HG03135 (cell line): Measurements from ENCODE around the gene SART3.
"Not testable (repeated sequence)": the region's sequence is repeated elsewhere in the genome, so short reads cannot be mapped to it uniquely, and the experiment has no call there.

ENCODE experiments used
- ATAC-seq: cut with Tn5 transposase; IDR thresholded peaks from one replicate; pipeline ENCODE4 v1.9.1; 2021; ENCODE audit warnings: mild to moderate bottlenecking, moderate library complexity; ENCODE audit not compliant: unreplicated experiment

SART3 gene

DNA sequence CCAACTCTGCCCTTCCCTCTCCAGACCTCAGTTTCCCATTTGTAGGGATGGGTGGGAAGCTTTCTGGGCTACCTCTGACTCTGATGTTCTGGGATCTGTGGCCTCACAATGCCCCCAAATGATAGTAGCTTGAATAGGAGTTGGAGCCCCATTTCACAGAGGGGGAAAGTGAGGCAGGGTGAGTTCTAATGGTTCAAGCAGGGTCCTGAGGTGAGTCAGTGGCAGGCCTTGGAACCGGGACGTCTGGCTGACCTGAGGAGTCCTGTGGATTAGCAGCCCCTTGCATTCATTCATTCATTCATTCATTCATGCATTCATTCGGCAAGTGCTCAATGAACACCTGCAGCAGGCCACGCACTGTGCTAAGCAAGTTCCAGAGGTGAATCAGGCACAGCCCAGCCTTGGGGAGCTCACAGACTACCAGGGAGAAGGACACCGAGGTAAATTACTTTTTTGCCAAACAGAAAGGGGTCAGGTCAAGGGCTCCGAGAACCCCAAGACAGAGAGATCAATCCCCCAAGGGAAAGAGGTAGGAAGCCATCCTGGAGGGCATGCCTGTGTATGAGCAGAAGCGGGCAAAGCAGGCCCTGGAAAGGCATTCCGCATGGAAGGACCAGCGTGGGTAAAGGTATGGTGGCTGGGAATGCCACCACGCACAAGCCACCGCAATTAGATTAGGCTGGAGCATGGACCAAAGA is 37.7 kb upstream of the SART3 start:
- no peak for ATAC-seq

DNA sequence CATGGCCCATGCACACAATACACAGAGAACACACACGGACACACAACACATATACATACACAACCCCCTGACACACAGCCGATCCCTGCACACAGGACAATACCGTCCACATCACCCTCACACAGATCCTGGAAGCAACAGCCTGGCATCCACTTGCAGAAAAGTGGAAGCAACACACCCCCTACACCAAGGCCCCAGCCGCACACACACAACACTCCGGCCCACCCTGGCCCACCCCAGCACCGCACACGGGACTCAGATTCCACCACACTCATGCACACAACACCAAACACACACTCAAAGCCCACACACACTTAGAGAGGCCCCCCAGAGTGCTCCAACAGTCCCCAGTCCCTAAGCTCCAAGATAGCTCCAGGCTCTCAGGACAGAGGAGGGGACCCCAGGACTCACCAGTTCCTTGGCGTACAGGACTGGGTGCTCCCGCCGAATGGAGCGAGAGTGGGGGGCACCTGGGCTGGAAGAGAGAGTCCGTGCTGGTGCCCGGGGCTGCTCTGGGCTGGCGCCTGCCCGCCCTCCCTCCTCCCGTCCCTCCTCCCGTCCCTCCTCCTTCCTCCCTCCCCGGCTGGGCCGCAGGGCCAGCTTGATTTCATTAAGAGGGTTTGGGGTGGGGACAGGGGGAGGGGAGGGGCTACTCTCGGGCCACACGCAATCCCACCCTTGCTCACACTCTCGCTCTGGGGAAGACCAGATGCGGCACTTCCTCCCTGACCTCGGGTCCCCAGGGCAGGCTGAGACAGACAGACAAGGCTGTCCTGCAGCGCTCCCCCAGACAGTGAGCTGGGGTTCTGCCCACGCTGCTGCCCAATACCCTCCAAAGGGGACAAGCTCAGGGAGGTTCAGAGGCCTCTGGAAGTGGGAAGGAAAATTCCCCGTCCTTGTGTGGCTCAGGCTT is 36.8 kb upstream of the SART3 start, which contains the start of gene TMEM119:
TSS of gene TMEM119 (minus strand) at position 526 of the 913 bp plus-strand sequence. CDS start 5,701 bp downstream, outside the sequence.
- no peak for ATAC-seq

DNA sequence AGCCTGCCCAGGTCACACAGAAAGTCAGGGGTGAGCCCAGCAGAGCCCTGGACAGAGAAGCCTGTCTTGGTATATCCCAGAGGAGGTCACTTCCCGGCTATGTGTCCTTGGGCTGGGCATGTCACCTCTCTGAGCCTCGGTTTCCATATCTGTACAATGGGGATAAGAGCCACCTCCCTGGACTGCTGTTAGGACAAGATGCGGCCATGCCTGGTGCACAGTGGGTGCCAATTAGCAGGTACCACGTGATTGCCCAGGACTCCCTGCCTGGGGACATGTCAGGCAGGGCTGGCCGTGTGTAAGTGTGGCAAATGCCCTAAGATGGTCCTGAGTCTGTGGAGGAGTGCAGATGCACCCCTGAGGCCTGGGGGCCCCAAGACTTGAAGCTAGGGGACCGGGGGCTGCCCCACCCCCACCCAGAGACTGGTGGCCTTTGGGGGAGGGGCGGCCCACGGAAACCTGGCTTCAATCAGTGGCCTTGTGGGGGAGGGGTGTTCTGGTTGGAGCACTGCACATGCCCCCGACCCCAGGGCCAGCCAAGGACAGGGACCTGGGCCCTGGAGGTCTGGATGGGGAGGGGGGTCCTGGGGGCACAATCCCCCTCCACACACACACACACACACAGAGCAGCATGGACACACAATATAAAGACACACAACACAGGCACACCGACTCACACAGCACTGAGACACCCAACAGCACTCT is 36.0 kb upstream of the SART3 start:
- no peak for ATAC-seq

DNA sequence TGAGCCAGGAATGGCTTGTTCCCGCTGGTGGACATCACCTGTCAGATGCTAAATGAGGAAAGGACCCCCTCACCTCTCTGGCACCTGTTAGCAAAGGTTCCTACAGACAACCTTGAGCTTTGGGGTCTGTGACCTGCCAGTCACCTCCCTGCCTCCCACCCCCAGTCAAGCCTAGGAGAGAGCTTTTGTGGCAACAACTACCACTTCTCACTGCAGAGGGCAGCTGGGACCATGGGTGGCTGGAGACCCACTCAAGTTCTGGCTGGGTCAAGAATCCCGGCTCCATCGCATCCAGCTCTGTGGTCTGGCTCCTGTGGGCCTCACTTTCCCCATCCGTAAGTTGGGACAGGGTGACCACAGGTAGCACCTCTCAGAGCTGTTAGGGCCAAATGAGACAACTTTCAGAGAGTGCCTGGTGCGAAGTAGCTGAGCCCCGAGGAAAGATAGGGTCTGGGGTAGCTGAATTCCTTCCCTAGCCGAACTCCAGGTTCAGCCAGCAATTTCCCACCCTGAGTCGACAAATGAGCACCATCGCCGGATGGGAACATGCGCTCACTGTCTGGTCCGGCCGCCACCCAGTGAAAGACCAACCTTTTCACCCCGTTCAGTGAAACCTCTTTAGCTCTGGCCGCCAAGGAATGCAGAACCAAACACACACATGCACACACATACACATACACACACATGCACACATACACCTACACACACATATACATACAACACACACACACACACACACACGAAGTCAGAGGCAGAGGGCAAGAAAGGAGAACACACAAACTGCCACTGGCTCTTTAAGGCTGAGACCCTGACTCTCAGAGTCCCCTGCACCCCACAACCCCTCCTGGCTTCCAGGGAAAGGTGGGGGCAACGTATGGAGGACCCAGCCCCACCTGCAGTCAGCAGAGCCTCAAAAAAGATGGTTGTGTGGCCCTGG is 35.0 kb upstream of the SART3 start:
- ATAC-seq = no peak

DNA sequence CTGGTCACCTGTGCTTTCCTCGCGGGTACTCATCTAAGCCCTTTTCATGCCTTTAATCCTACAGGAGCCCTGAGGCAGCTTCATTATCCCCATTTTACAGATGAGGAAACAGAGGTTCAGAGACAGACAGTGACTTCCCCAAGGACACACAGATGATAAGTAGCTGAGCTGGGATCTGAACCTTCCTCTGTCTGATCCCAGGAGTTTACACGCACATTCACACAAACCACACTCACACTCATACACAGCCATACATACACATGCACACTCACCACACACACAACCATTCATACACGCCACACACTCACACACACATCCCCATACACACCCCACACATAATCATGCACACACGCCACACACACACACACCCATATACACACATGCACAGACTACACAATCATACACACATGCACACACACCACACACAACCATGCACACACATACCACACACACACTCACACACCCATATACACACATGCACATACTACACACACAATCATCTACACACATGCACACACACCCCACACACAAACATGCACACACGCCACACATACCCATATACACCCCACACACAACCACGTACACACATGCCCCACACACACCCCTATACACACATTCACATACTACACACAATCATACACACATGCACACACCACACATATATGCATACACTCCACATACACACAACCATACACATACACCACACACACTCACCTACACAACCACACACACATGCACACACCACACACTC is 34.2 kb upstream of the SART3 start:
- no peak for ATAC-seq

DNA sequence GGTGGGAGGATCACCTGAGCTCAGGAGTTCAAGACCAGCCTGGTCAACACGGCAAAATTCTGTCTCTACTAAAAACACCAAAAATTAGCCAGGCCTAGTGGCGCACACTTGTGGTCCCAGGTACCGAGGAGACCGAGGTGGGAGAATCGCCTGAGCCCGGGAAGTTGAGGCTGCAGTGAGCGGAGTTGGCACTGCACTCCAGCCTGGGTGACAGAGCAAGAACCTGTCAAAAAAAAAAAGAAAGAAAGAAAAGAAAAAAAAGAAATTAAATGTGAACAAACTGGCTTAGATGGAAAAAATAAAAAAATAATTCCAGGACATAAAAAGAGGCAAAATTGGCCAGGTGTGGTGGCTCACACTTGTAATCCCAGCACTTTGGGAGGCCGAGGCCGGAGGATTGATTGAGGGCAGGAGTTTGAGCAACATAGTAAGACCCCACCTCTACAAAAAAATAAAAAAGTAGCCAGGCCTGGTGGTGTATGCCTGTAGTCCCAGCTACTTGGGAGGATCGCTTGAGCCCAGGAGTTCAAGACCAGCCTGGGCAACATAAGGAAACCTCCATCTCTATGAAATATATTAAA is 33.4 kb upstream of the SART3 start:
- ATAC-seq = no peak

DNA sequence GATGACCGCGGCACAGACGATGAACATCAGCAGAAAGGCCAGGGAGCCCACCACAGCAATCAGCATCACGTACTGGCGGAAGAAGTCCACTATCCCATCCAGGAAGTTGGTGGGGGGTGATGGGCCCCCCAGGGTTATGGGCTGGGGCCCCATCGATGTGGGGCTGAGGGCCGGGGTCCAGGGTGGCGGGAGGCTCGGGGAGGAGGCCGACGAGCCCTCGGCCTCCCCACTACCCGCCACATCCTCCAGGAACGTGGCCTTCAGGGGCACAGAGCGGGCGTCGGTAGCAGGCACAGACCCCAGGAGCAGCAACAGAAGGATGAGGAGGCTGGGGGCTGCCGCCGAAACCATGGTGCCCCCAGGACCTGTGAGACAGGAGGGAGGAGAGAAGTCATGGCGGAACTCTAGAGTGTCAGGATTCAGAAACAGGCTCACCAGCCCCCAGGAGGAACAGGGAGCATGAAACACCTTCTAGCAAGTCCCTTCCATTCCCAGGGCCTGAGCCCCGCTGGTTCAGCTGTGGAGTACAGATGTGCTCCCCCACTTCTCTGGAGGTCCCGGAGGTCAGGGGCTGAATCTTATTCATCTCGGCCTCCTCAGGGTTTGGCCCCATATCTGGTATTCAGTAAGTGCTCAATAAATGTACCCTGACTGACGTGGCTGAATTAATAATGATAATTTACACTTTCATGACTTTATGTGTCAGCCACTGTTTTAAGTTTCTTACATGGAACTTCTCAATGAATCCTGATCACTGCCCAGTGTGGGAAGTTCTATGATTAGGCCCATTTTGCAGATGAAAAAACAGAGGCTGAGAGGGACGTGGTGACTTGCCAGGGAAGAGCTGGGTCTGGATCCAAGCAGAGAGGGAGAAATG is 31.3 kb upstream of the SART3 start:
- ATAC-seq = no peak

DNA sequence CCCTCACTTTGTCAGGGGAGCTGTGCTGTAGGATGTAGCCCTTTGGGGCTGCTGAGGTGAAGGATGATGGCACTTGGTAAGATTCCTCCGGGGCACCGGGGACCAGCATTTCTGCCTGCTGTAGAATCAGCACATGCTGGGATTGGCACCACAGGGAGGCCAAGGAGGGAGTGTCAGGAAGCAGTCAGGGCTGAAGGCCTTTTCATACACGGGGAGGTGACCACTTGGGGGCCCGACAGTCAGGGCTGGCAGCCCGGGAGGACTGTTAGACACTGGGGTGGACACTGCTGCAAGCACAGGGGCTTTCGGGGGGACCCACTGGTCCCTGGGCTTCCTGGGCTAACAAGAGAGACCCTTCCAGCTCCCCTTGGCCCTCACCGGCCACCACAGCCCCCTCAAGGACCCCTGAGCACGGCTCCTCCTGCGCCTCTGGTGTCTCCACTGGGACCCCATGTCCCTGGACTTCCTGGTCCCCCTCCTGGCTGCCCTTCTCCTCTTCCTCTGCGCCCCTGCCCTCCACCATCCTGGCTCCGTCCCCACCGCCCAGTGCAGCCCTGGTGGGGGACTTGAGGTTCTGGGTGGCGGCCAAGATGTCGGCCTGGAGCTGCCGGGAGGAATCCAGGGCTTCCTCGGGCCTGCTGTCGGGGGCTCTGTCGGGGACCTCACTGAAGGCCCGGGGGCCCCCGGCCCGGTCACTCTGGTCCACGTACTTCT is 30.5 kb upstream of the SART3 start:
- ATAC-seq = no peak

DNA sequence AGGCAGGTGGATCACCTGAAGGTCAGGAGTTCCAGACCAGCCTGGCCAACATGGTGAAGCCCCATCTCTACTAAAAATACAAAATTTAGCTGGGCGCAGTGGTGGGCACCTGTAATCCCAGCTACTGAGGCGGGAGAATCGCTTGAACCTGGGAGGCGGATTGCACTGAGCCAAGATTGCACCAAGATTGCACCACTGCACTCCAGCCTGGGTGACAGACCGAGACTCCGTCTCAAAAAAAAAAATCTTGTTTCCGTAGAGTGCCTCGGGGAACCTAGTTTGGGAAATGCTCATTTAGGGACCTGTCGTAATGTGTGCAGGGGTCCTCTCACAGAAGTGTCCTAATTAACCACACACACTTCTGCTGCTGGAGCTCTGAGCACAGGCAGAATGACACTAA is 29.5 kb upstream of the SART3 start:
- not testable (repeated sequence) for ATAC-seq

DNA sequence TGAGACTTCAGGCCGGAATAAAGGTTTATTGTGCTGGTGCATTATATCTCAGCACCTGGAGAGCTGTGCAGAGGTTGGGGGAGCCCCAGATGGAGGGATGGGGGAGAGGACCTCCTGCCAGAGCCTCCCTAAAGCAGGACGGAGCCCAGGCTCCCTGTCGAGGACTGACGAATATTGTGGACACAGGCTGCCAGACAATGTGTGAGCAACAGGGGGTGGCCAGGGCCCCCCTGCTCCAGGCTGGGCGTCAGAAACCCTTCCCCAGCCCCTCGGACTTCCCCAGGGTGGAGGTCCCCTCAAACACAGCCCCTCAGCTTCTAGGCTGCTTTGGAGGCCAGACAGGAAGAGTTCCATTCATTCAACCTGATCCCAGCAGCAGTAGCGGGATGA is 28.9 kb upstream of the SART3 start:
- ATAC-seq = no peak

DNA sequence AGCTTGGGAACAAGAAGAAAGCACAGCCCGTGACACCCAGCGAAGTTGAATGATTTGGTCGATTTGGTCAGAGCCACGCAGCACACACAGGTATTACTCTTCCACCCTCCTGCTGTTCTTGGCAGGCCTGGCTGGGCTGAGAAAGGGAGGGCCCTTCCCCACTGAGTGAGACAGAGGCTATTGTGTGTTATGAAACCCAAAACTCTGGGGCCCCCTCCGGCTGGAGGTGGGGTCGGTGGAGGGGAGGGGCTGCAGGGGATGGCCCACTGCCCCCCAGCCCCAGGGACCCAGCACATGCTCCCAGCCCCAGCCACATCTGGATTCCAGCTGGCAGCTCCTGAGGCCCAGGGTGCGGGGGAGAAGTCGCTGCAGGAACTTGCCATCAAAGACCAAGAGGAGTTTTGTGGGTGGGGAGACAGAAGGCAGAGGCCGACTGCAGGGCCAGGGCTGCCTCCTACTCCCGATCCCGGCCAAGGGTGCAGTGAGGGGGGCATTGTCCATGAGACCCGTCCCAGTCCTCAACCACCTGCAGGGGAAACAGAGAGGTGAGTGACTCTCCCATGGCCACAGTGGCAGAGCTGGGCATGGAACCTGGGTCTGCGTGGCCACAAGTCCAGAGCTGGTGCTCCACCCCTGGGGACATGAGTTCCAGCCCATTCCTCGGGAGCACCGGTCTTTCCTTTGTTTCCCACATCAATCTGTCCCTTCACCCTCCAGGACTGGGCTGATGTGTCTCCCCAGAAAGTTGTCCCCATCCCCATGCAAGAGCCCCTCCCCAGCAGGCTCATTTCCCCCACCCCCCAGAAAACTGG is 28.3 kb upstream of the SART3 start:
- no peak for ATAC-seq

DNA sequence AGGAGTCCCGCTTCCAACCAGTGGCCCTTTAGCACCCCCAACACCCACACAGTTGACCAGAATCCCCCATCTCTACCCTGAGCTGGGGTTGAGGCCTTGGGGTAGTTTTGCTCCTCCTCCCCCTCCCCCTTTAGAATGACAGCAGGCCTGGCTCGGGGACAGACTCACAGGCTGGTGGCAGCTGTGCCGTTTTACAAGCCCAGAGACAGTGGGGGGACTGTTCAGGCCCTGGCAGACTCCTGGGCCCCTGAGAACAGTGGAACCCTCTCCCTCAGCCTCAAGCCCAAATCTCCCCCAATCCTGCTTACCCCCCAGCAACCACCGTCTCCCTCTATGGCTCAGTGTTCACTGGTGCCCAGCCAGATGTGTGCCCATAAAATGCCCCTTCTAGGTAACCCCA is 26.9 kb upstream of the SART3 start:
- no peak for ATAC-seq

DNA sequence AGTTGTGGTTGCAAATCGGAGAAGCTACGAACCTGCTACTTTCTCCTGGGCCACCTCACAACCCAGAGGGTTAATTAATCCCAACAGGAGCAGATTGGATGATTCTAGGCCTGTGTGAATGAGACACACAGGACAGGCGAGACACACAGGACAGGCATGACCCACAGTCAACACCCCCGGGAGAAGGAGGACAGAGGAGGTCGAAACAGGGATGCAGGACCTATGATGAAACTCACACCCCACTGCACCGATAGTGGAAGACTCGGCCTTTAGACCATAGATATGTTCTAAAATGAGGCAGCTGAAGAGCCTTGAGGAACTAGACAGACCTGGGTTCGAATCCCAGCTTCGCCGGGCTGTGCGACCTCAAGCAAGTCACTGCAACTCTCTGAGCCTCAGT is 25.3 kb upstream of the SART3 start:
- ATAC-seq = no peak

DNA sequence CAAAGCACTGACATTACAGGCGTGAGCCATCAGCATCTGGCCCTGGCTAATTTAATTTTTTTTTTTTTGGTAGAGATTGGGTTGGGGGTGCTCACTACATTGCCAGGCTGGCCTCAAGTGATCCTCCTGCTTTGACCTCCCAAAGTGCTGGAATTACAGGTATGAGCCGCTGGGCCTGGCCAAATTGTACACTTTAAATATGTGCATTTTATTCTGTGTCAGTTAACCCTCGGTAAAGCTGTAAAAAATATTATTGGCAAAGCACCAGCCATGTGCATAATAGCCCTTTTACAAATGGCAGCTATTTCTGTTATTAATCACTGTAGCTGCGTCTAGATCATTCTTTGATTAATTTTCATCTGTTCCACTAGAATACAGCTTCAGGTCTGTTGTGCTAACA is 24.9 kb upstream of the SART3 start:
- no peak for ATAC-seq

DNA sequence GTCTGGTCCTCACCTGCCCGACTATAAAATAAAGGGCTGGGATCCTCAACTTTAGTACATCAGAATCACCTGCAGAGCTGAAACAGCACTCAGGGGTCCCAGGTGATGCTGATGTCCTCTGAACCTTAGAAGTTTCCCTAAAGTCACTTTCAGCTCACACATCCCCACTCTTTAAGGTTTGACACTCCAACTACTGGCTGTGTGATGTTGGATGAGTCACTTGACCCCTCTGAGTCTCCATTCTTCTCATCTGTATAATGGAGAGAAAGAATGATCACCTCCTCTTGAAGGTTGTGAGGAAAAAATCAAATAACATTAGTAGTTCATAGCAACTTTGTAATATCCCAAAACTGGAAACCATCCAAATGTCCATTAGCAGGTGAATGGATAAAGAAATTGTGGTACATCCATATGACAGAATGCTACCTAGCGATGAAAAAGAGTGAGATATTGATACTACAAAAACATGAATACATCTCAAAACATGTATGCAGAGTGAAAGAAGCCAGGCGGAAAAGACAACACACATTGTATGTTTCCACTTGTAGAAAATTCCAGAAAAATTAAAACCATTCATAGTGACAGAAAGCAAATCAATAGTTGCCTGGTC is 23.6 kb upstream of the SART3 start:
- ATAC-seq = no peak

DNA sequence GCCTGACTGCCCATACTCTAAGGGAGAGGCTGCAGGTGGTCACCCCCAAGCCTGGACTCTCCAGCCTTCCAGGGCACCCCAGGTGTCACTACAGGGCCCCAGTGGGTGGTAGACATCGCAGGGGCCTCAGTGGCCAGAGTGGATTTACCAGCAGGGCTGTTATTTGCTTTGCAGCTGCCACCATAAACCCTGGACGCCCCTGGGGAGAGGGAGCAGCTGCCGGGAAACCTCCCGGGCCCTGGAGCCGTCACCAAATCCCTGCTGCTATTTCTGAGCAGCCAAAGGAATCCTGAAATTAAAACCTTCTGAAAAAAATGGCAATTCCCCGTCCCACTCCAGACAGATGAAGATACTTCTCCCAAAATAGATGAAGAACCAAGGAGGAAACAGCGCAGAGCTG is 23.0 kb upstream of the SART3 start:
- ATAC-seq = no peak
